Measurements from ENCODE around the gene SPTBN1. TPM values are rescaled to one million over a fixed set of nuclear protein-coding genes. Genes with fewer than 3 reads are reported as not detected.

The SPTBN1 gene
- total RNA-seq, 4 donors from 2014 or later, result 189 to 423 (median 341) TPM

GRCh38 chr2:54459037-54459441 is 2.9 kb downstream of the SPTBN1 start:
- no peaks in the 10 kb centered on the region for H3K36me3 ChIP-seq
- no peaks in the 10 kb centered on the region for H3K27me3 ChIP-seq
- H3K4me1 ChIP-seq, result no peaks in the 10 kb centered on the region
- no peak for DNase-seq
- peak overlapping the region; percentile 94 to 98 for H3K27ac ChIP-seq
- intact Hi-C loops (cut with DNase I; ENCODE audit: low total_unique reads), result no loop called here
- TF ChIP-seq CTCF (IDR thresholded peaks at IDR 0.05) (no peak), POLR2A (IDR thresholded peaks at IDR 0.05) (no peak)
- no peaks in the 10 kb centered on the region for H3K9me3 ChIP-seq
- H3K4me3 ChIP-seq, result peak overlapping the region in 1 of 2 donors; percentile 97

GRCh38 chr2:54461261-54461660 is 5.1 kb downstream of the SPTBN1 start:
- H3K4me1 ChIP-seq, result no peaks in the 10 kb centered on the region
- H3K27ac ChIP-seq, result peak overlapping the region in 1 of 2 donors; percentile 94
- no peak overlapping the region for H3K4me3 ChIP-seq
- H3K9me3 ChIP-seq, result no peaks in the 10 kb centered on the region
- no peaks in the 10 kb centered on the region for H3K27me3 ChIP-seq
- H3K36me3 ChIP-seq, result no peaks in the 10 kb centered on the region
- TF ChIP-seq CTCF (IDR thresholded peaks at IDR 0.05) (no peak), POLR2A (IDR thresholded peaks at IDR 0.05) (no peak)
- intact Hi-C loops (cut with DNase I; ENCODE audit: low total_unique reads), result no loop called here
- DNase-seq, result no peak

GRCh38 chr2:54464341-54464740 is 8.2 kb downstream of the SPTBN1 start:
- peaks cover 4 to 9% of the 10 kb centered on the region in 2 donors for H3K4me1 ChIP-seq
- intact Hi-C loops (cut with DNase I; ENCODE audit: low total_unique reads), result no loop called here
- H3K27me3 ChIP-seq, result no peaks in the 10 kb centered on the region
- no peak for TF ChIP-seq CTCF (IDR thresholded peaks at IDR 0.05)
- no peak for TF ChIP-seq POLR2A (IDR thresholded peaks at IDR 0.05)
- DNase-seq, result no peak
- no peak overlapping the region for H3K4me3 ChIP-seq
- peak overlapping the region in 1 of 2 donors; percentile 71 for H3K27ac ChIP-seq
- H3K36me3 ChIP-seq, result no peaks in the 10 kb centered on the region
- H3K9me3 ChIP-seq, result no peaks in the 10 kb centered on the region

- no peak for TF ChIP-seq POLR2A (IDR thresholded peaks at IDR 0.05)
- no peak for TF ChIP-seq CTCF (IDR thresholded peaks at IDR 0.05)
- no peaks in the 10 kb centered on the region for H3K9me3 ChIP-seq
- peaks cover 9 to 14% of the 10 kb centered on the region in 2 donors for H3K4me1 ChIP-seq
- DNase-seq, result no peak
- H3K36me3 ChIP-seq, result no peaks in the 10 kb centered on the region
- H3K4me3 ChIP-seq, result no peak overlapping the region
- H3K27ac ChIP-seq, result peak overlapping the region in 1 of 2 donors; percentile 71
- no peaks in the 10 kb centered on the region for H3K27me3 ChIP-seq
- intact Hi-C loops (cut with DNase I; ENCODE audit: low total_unique reads), result no loop called here
Observed at GRCh38 chr2:54465143-54465542, 9.0 kb downstream of the SPTBN1 start.

GRCh38 chr2:54466870-54467269 is 10.7 kb downstream of the SPTBN1 start:
- Histone ChIP-seq H3K9me3 (no peaks in the 10 kb centered on the region), H3K4me3 (no peak overlapping the region), H3K4me1 (peaks cover 16 to 24% of the 10 kb centered on the region in 2 donors), H3K27ac (peak overlapping the region; percentile 18 to 80), H3K36me3 (no peaks in the 10 kb centered on the region), H3K27me3 (no peaks in the 10 kb centered on the region)
- TF ChIP-seq CTCF (IDR thresholded peaks at IDR 0.05), result no peak
- TF ChIP-seq POLR2A (IDR thresholded peaks at IDR 0.05), result no peak
- intact Hi-C loops (cut with DNase I; ENCODE audit: low total_unique reads), result no loop called here
- DNase-seq, result no peak

All from uterus (tissue), 4 donors.